GM12891 (cell line): ENCODE data around the gene CAMK1D.
"Not testable (repeated sequence)": the region's sequence is repeated elsewhere in the genome, so short reads cannot be mapped to it uniquely, and the experiment has no call there.

Experiments
- POLR2A ChIP-seq: IDR thresholded peaks from 2 replicates; pipeline ENCODE4 v1.6.1; 2011; ENCODE audit warnings: low read depth, low read length, control low read depth
- POLR2AphosphoS5 ChIP-seq: IDR thresholded peaks from 2 replicates; pipeline ENCODE4 v1.6.1; 2011; ENCODE audit warnings: low read depth, low read length, control low read depth
- SPI1 ChIP-seq: IDR thresholded peaks from 2 replicates; pipeline ENCODE4 v1.6.1; 2011; ENCODE audit warnings: low read depth, low read length, control low read depth

GRCh38 chr10:12328312-12328711, 21.0 kb upstream of the CAMK1D start:
- not testable (repeated sequence) for TF ChIP-seq POLR2AphosphoS5, POLR2A, SPI1
